Central memory CD4-positive, alpha-beta T cell (primary cell): Measurements from ENCODE around the gene GCN1.

Experiments used
- DNase-seq: peaks from one replicate; pipeline ENCODE4 v3.0.0; 2022

GCN1 gene

DNA sequence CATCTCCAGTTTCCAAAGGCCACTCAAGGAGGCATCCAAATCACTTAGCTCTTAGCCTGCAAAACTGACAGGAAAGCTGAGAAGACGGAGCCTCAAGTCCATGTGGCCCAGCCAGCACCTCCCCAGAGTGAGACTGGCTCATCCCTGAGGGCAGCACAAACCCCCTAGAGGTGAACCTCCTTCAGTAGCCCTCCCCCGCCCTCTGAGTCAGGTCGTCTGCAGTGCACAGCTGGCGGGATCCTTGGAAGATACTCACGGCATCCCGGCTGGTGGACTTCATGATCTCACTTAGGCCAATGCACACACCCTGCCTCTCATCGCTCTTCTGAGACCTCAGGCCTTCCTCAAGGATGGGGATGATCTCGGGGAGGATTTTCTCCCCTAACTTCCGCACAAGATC, 53.9 kb downstream of the GCN1 start:
- DNase-seq = no peak

DNA sequence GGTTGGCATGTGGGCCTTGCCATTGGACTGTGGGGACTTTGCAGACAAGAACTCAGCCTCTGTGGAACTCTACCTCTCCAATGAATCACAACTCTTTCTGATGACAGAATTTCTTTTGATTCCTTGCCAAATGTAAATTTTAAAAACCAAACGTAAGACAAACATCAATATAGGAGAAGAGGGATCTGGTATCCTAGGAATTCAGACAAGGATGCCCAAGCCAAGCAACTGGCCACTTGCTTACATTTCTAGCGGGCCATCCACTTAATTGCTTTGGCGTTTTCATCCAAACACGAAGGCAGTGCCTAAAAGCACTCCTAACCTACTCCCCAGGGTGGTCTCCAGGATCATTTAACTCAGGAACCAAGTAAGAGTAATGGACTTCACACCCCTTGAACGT, 54.6 kb downstream of the GCN1 start:
- no peak for DNase-seq

DNA sequence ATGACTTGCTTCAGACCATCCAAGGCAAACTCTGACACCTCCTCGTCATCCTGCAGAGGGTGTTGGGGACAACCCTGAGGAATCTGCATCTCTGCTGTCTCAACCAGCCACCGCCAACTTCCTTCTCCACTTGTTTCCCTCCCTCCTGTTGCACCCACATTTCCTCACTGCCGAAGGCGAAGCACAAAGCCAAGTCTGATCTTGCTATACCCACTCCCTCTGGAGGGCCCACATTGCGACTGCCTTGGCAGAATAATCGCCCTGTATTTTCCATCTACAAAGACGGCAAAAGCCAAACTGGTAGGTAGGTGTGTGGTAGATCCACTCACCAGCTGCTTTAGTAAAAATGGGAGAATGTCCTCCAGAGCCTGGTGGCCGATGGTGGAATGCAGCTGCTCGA, 56.1 kb downstream of the GCN1 start:
- DNase-seq = no peak

DNA sequence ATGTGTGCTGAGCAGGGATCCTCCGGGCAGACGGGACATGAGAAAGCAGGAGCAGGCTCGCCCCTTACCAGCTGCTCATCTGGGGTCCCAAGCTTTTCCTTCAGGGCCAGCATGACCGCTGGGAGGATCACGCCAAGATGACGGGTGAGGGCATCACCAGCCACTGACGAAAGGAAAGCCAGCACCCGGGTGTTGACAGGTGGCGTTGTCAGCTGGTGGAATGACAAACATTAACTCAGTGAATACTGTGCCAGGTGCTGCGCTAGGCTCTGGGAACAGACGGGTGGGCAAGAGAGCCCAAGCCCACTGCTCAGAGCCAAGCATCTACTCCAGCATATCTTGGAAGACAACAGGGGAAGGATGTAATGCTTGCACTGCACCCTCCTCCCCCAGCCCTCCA, 56.7 kb downstream of the GCN1 start:
- no peak for DNase-seq

DNA sequence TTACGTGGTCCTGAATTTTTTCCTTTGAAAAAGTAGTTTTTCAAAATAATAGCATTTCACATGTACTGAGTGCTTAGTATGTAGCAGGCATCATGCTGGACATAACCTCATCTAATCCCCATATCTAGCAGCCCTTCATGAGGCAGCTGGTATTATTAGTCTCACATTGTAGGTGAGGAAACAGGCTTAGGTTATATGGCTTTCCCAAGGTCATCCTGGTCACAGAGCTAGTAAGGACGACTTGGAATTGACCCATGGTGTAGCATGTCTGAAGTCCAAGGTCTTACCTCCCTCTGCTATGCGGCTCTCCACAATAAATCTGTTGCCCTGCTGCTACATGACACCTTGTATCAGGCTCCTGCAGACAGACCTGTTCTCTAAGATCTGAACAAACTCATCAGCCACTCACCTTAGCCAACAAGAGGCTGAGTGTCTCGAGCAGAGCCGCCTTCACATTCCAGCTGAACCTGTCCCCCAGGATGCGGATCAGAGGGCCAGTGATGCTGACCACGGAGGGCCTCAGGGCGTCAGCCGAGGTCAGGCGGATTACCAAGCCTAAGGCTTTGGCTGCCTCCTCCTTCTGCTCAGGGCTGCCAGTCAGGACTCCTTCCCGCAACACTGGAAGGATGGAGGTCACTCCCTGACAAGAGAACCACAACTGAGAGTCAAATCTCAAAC, 58.3 kb downstream of the GCN1 start:
- DNase-seq = no peak

DNA sequence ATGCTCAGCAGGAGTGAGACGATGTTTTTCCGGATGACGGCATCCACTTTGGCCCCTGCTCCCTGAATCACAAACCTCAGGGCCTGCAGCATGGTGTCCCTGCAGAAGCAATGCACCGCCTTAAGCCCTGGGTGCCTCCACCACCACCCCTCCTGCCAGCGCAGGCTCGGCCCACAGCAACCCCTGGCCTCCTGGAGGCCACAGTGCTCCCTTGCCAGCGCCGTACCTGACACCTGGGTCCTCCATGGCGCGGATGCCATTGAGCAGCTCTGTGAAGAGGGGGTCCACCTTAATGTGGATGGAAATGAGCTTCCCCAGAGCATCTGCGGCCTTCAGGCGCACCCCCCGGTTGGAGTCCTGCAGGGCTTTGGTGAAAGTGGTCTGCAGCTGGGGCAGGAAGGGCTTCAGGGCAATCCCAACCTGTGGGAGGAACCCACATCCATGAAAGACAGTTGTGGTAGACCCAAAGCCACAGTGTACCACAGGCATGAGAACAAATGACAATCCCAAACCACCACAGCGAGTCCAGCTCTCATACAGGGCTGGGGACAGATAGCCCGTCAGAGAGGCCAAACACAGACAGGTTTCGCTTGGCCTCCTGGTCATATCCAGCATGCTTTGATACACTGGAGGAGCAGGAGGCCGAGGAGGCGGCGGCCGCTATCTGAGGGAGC, 60.1 kb downstream of the GCN1 start:
- no peak for DNase-seq

DNA sequence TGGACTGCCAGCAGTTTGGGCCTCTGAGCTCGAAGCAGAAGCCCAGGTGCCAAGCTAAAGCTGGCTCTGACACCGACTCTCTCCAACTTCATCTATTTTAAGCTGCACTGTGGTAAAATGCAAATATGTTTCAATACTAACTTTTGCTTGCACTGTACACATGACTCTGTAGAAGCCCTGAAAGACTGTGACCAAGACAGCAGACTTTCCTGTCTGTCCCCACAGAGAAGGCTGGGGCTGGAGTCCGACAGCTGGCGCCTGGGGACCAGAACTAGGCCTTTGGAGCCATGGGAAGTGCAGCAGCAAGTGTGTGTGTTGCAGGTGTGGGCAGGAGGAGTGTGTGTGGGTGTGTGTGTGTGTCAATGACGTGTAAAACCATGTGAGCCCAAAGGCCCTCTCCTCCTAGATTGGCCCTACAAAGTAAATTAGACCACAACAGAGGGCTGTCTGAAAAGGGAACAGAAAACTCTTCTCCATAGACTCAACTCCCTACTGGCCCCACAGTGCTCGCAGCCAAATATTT, 61.6 kb downstream of the GCN1 start:
- DNase-seq = no peak

DNA sequence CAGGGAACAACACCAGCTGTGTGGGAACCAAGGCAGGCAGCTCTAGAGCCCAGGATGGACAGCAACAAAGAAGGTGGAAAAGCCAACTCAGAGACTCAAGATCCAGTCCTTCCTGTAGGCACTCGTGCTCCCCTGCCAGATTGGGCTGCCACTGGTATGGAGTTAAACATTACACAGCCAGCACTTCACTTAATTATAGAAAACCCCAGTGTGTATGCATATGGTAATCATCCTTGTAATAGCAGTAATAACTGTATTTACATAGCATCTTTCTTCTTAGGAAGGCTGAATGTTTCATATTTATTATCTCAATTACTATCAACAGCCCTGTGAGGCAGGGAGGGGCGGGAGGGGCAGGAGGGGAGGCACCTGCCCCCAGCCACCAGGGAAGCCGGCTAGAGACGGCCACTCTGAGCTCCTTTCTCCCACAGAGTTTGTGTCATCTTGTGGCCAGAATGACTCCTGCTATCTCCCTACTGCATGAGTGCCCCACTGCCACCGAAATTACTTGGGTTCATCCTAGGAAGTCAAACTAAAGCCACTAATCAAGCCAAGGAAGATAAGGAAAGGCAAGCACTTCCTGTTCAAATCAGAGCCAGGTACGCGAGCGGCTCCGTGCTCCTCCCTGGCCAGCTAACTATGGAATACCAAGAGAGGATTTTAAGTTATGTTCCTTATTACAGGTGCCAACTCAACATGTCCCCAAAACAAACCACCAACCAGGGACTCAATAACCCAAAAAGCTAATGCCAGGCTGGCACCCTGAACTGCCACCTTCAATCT, 62.3 kb downstream of the GCN1 start:
- no peak for DNase-seq

DNA sequence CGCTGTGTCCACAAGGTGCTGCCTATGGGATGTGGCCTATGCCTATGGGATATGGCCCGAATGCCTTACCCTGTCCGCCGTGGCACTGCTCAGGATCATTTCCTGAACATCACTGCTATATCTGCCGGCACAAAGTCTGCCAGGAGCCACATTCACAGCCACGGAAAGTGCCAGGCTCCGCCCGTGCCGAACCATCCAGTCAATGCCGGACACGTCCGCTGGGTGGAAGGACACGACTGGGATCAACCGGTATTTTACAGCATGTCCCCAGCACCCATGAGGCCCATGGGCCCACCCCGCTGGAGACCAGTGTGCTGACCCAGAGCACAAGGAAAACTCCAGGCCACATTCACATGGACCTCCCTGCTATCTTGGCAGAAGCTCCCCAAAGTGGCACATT, 63.4 kb downstream of the GCN1 start:
- no peak for DNase-seq

DNA sequence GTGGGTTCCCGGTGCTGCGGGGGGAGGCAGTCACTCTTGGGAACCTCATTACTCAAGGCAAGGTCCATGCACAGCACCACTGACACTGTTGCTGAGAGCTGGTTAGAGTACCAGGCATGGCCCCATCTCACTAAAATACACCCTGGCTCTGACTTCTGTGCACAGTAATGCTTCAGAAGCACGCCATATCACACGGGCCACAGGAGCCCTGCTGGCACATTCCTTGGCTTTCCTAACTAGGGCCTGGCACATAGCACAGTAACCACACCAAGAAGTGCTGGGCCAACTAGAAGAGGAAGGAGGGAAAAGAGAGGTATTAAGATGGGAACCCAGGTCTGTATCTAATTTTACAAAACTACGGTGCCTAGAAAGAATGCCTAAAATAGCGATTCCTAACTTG, 64.5 kb downstream of the GCN1 start:
- no peak for DNase-seq

DNA sequence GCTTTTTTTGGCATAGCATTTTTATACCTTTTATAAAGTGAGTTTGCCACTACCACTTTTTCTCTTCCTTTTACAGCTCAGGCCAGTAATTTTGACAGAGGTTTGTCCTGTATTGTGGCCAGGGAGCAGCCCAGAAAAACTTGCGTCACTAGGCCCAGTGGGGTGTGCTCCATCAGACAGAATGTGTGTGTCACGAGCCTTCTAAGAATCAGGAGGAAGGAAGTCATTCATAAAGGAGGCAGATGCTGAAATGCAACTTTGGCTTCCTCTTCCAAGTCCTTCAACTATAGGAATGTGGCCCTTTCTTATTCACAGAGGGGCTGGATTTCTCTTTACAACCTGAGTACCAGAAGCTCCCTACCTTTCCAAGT, 67.9 kb downstream of the GCN1 start:
- DNase-seq = no peak

DNA sequence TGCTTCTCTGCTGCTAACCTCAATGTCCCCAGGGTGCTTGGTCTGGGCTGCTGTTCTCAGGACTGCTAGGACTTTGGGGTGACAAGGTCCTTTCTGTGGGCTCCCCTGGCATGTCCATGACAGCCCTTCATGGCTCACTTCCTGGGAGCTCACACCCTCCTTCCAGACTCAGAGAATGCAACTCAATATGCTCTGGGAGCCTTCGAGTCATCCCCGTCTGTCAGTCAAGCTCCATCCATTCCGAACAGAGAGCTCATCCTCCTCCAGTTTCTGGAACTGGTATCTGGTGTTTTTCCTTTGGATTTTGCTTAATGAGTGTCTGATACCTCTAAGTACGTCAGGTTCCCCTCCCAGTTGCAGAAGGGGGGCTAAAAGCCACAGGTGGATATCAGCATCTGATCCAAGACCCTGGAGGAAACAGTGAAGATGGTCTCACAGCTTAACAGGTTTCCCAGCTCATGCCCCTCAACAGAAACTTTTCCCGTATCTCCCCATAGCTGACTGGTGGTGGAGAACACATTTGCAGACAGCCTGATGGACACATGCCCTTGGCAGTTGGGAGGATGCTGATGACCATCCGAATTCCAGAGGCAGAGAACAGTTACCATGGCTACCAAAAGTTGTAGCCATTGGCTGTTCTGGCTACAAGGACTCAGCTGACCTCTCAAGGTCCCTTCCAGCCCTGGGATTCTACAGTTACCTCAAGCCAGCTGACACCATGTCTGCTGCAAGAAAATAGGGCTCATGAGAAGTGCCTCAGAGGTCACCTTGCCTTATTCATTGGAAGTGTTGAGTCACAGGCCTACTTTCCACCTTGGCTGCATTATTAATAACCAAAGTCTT, 68.5 kb downstream of the GCN1 start:
- no peak for DNase-seq

DNA sequence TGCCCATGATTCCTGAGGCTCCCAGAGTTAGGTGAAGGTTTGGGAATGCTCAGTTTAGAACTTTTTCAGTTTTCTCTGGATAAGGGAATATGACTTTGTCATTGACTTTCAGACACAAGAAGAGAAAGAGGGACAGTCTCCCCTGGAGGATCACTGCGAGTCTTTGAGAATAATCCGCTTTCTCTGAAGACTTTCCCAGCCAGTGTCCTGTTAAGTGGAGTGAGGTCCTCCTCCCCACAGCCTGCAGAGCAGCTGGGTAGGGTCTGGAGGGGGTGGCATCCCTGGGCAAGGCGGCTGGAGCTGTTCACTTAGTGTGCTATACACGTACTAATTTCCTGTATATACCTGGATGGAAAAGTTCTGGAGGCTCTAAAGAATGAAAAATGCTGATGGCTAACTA, 69.5 kb downstream of the GCN1 start:
- no peak for DNase-seq

DNA sequence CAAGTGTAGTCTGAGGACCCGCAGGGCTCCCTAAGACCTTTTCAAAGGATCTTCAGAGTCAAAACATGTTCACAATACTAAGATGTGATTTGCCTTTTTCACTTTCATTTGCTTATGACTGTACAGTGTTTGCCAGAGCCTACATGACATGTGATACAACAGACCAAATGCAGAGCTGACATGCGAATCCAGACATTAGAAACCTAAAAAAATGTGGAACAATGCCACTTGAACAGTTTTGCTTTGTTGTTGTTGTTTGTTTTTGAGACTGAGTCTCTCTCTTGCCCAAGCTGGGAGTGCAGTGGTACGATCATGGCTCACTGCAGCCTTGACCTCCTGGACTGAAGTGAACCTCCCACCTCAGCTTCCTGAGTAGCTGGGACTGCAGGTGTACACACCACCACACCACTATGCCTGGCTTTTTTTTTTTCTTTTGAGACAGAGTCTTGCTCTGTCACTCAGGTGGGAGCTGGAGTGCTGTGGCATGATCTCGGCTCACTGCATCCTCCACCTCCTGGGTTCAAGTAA, 72.7 kb downstream of the GCN1 start:
- peak; percentile 28 for DNase-seq

DNA sequence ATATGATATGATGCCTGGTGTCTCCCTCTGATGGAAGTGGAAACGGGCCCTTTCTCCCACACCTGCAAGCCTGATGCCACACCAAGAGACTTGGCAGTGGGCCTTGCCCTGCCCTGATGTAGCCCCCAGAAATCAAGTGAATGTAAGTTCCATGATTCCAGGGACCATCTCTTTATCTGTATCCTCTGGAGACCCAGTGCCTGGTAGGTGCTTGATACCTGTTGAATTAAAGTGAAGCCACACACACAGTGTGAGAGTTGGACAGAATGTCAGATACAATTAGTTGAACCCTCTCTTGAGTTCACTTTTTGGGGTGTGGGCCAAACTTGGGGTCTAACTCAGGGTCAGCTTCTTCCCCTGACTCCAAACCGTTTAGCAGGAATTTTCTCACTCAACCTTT, 73.2 kb downstream of the GCN1 start:
- no peak for DNase-seq

DNA sequence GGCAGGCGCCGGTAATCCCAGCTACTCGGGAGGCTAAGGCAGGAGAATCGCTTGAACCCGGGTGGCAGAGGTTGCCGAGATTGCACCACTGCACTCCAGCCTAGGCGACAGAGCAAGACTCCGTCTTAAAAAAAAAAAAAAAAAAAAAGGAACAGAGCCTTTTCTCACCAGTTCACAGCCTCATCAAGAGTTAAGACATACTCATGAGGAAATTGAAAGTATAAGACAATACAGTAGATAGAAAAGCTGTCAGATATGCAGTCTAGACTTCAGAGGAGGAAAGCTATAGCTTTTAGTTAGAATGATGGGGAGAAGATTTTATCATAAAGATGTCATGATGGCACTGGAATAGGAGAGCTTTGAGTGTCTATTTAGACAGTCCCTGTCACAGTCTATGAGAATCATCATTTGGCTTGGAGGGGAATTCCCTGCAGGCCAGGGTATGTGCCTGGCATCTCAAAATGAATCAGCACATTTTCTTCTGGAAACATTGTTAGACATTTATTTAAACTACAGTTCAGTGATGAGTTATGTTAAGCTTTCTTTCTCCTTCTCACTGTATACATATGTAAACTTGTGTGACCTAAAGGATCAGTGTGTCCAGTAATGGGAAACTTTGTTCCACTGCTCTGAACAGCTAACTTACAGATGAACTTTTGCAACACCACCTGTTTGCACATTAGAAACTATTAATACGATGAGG, 75.1 kb downstream of the GCN1 start:
- DNase-seq = no peak

DNA sequence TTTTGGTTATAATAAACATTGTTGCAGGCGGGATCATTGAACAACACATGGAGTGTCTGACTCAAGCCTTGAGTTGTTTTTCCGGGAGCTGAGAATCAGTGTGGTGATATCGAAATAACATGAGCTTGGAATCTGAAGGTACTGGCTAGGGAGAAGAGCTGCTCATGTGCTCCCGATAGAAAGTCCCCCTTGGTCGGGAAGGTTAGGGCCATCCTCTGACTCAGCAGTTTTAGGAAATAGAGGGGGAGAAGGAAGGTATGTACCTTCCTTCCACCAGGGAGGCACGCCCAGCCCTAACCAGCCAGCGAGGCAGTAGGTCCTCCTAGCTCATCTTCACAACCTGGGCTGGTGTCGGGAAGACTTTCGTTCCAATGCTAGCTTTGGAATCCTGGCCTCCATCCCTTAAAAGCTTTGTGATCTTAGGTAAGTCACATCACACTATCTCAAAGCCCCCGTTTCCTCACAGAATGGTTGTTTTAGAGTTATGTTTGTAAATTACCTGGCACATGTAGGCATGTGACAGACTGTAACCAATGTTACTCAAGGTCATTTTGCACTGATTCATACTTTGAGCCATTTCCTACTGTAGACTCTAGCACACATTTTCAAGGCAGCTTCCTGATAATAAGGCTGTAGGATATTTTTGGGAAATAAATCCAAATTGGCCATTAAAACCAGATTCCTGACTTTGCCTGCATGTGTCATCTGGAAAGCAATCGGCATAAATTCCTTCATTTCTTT, 76.0 kb downstream of the GCN1 start:
- no peak for DNase-seq

DNA sequence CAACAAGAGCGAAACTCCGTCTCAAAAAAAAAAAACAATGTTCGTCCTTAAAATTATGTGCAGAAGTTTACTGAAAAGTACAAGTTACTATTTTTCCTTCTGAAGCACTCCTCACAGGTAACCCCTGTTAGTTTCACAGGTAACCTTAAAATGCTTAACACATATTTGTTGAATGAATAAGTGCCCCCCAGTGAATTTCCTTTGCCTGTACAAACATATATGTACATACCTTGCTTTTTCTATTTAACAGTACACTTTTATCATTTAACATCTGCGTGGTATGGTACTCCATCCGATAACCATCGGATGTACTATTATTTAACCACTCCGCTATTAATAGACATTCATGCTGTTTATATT, 76.6 kb downstream of the GCN1 start:
- DNase-seq = no peak

DNA sequence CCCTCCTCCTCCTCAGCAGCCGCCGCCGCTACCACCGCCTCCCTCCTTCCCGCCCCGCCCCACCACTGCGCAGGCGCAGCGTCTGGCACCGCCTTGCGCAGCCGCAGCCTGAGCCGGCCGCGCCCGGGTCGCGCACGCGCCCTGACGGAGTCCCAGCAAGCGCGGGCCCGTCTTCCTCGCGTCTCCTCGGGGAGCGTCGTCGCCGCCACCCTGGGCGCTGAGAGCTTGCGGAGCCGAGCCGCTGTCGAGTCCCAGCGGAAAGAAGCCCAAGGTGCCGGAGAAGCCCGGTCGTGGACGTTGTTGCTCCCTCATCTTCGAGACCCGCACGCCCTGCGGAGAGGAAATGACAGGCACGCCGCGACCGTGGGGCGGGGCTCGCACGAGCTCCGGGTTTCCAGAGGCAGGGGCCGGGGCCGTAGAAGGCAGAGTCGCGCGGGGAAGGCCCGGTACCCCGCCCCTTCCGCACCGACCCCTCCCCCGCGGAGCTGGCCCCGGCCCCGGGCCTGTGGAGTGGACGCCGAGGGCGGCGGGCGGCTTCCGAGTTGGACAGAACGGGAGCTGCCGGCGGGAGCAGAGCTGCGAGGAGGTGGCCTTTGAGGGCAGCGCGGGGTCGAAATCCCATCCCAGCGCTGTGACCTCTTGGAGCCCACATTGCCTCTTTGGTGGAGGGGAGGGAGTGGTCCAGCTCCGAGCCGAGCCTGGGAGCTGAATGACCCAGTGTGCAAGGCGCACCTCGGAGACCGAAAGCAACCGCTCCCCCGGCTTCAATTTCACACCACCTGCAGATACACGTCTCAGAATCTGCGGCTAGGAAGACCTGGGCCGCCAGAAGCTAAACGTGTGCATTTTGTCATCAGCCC, 77.5 kb downstream of the GCN1 start:
- DNase-seq = peak; percentile 98

DNA sequence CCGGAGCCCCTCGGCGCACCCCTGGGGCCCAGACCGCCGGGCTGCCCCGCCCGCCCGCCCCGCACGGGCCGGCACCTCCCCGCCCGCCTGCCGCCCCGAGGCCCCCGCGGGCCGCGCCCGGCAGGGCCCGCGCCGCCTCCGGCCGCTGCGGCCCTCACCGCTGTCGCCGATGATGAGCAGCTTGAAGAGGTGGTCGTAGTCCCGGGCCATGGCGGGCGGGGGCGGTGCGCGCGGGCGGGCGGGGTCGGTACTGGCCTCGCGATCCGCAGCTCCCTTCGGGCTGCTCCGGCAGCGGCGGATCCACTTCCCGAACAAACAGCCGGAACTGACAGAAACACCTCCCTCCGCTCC, 78.1 kb downstream of the GCN1 start, which contains the start of gene RAB35:
TSS of gene RAB35 (minus strand) at position 313 of the 351 bp plus-strand sequence. CDS start at position 210, 103 bp downstream.
- no peak for DNase-seq
